ENCODE results near the gene SLC2A2. TPM values are rescaled to one million over a fixed set of nuclear protein-coding genes. Genes with fewer than 3 reads are reported as not detected.

SLC2A2 gene
- total RNA-seq, 1 donor from 2014 or later, result not detected

DNA sequence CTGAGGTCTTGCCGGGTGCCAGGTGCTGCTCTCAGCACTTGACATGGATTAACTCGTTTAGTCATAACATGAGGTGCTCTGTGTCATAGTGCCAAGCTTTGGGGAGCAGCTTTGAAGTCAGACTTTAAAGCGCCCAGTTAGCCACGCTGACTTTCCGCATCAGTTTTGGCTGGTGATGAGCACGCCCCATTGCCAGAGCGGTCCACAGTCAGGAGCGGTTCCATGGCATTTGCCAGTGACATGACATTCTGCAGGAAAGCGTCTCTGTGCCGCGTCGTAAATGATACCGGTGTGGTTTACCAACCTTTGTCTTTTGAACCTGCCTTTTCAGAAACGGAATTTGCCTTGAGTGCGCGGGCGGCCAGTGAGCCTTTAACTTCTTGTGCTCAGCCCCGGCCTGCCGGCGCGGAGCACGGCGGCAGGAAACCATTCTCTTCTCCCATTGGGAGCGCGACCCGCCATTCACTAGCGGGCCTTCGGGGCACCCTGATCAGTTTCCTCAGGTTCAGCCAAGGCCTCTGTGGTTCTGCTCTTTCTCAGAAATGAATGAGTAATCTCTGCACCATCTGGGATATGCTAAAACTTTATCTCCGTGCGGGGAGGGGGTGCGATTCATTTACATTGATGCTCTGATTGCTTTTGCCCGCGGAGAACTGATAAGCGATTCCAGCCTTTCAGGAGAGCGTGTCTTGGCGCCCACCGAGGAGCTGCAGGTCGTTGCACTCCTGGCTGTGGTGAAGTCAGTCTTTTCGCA lies 1.7 kb upstream of the SLC2A2 start:
- TF ChIP-seq EZH2 (IDR thresholded peaks at IDR 0.05), result no peak
- TF ChIP-seq EZH2phosphoT487 (IDR thresholded peaks at IDR 0.05), result no peak
- TF ChIP-seq, protein P1, sequence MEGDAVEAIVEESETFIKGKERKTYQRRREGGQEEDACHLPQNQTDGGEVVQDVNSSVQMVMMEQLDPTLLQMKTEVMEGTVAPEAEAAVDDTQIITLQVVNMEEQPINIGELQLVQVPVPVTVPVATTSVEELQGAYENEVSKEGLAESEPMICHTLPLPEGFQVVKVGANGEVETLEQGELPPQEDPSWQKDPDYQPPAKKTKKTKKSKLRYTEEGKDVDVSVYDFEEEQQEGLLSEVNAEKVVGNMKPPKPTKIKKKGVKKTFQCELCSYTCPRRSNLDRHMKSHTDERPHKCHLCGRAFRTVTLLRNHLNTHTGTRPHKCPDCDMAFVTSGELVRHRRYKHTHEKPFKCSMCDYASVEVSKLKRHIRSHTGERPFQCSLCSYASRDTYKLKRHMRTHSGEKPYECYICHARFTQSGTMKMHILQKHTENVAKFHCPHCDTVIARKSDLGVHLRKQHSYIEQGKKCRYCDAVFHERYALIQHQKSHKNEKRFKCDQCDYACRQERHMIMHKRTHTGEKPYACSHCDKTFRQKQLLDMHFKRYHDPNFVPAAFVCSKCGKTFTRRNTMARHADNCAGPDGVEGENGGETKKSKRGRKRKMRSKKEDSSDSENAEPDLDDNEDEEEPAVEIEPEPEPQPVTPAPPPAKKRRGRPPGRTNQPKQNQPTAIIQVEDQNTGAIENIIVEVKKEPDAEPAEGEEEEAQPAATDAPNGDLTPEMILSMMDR (IDR thresholded peaks at IDR 0.05), result no peak
- peaks cover 26% of the 10 kb centered on the region for H3K27me3 ChIP-seq

DNA sequence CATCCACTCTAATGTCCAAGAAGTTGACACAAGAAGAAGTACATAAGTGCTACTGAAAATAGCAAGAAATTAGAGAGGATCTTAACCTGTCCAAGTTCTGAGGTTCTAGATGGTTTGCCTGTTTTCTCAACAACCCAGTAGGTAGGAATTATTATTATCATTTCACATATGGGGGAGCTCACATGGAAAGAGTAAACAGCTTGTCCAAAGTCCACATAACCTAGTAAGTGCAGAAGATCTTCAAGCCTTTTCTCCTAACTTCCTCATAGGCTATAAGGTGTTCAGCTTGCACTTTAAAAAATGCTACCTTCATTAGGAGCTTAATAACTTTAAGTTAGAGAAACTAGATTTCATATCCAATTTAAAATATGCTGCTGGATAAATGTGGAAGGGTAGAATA lies 3.0 kb downstream of the SLC2A2 start:
- Histone ChIP-seq H3K4me1 (no peaks in the 10 kb centered on the region), H3K36me3 (no peaks in the 10 kb centered on the region), H3K9ac (no peak overlapping the region), H3K79me2 (ENCODE audit: low read depth) (no peaks in the 10 kb centered on the region), H2AFZ (replicated peaks) (no peak overlapping the region), H3K27me3 (peaks cover 13% of the 10 kb centered on the region), H3K4me3 (no peak overlapping the region), H4K20me1 (ENCODE audit: low read depth) (no peaks in the 10 kb centered on the region), H3F3A (ENCODE audit: low read depth) (no peaks in the 10 kb centered on the region), H3K4me2 (no peak overlapping the region), H3K9me3 (ENCODE audit: low read depth) (no peaks in the 10 kb centered on the region), H3K27ac (no peak overlapping the region)
- H3K9me3 Mint-ChIP-seq, result no peaks in the 10 kb centered on the region
- no peak overlapping the region for H3K27ac Mint-ChIP-seq
- no peaks in the 10 kb centered on the region for H3K4me1 Mint-ChIP-seq
- no peaks in the 10 kb centered on the region for H3K36me3 Mint-ChIP-seq
- TF ChIP-seq EZH2phosphoT487 (IDR thresholded peaks at IDR 0.05) (no peak), EZH2 (IDR thresholded peaks at IDR 0.05) (no peak)
- TF ChIP-seq, protein P1 (IDR thresholded peaks at IDR 0.05), result no peak
- no peaks in the 10 kb centered on the region for H3K27me3 Mint-ChIP-seq (ENCODE audit: insufficient read depth, low read depth)
- DNase-seq (ENCODE audit: low spot score), result no peak
- H3K4me3 Mint-ChIP-seq, result no peak overlapping the region

More for the DNA sequence above, 1.7 kb upstream of the SLC2A2 start:
- Histone ChIP-seq H4K20me1 (ENCODE audit: low read depth) (no peaks in the 10 kb centered on the region), H3K4me2 (peak overlapping the region; percentile 47), H3K9ac (no peak overlapping the region), H3K36me3 (no peaks in the 10 kb centered on the region), H3K9me3 (ENCODE audit: low read depth) (no peaks in the 10 kb centered on the region), H2AFZ (replicated peaks) (peak overlapping the region; percentile 5), H3K4me1 (no peaks in the 10 kb centered on the region), H3K27ac (no peak overlapping the region), H3F3A (ENCODE audit: low read depth) (no peaks in the 10 kb centered on the region), H3K4me3 (peak overlapping the region; percentile 5), H3K79me2 (ENCODE audit: low read depth) (no peaks in the 10 kb centered on the region)
- Mint-ChIP-seq H3K27me3 (ENCODE audit: insufficient read depth, low read depth) (no peaks in the 10 kb centered on the region), H3K27ac (no peak overlapping the region), H3K4me1 (no peaks in the 10 kb centered on the region), H3K9me3 (no peaks in the 10 kb centered on the region), H3K36me3 (no peaks in the 10 kb centered on the region), H3K4me3 (no peak overlapping the region)
- DNase-seq (ENCODE audit: low spot score), result peak; percentile 56

DNA sequence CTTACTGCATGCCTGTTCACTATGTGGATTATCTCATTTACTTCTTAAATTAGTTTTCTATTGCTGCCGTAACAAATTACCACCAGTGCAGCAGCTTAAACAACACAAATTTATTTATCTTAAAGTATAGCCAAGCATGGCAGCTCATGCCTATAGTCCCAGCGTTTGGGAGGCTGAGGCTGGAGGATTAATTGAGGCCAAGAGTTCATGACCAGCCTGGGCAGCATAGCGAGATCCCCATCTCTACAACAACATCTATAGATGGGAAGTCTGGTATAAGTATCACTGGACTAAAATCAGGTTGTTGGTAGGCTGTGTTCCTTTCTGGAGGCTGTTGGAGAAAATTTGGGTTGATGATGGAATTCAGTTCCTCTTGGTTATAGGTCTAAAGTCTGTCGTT lies 5.1 kb downstream of the SLC2A2 start:
- no peak overlapping the region for H3K4me3 ChIP-seq
- no peaks in the 10 kb centered on the region for H4K20me1 ChIP-seq (ENCODE audit: low read depth)
- H3K9me3 Mint-ChIP-seq, result no peaks in the 10 kb centered on the region
- no peak overlapping the region for H2AFZ ChIP-seq (replicated peaks)
- TF ChIP-seq, protein P1 (IDR thresholded peaks at IDR 0.05), result no peak
- TF ChIP-seq EZH2 (IDR thresholded peaks at IDR 0.05) (no peak), EZH2phosphoT487 (IDR thresholded peaks at IDR 0.05) (no peak)
- H3K27me3 Mint-ChIP-seq (ENCODE audit: insufficient read depth, low read depth), result no peaks in the 10 kb centered on the region
- no peak overlapping the region for H3K27ac Mint-ChIP-seq
- H3K9me3 ChIP-seq (ENCODE audit: low read depth), result no peaks in the 10 kb centered on the region
- H3F3A ChIP-seq (ENCODE audit: low read depth), result no peaks in the 10 kb centered on the region
- no peaks in the 10 kb centered on the region for H3K4me1 Mint-ChIP-seq
- H3K36me3 ChIP-seq, result no peaks in the 10 kb centered on the region
- H3K4me3 Mint-ChIP-seq, result no peak overlapping the region
- no peak overlapping the region for H3K9ac ChIP-seq
- no peak overlapping the region for H3K27ac ChIP-seq
- no peaks in the 10 kb centered on the region for H3K79me2 ChIP-seq (ENCODE audit: low read depth)
- H3K4me1 ChIP-seq, result no peaks in the 10 kb centered on the region
- H3K4me2 ChIP-seq, result no peak overlapping the region
- no peaks in the 10 kb centered on the region for H3K27me3 ChIP-seq
- no peak for DNase-seq (ENCODE audit: low spot score)
- H3K36me3 Mint-ChIP-seq, result no peaks in the 10 kb centered on the region
